BE2C (cell line): ENCODE results near the gene CHD5.

Experiments used
- DNase-seq: peaks from one replicate; pipeline ENCODE4 v3.0.0-alpha.2; 2020
- H3K27me3 ChIP-seq: fragments of 250-450 bp; sonication (Bioruptor Pico); 2 replicates; pipeline ENCODE4 v1.5.1; 2020; ENCODE audit warnings: mild to moderate bottlenecking
- H3K36me3 ChIP-seq: fragments of 250-450 bp; sonication (Bioruptor Pico); 2 replicates; pipeline ENCODE4 v1.5.1; 2020; ENCODE audit warnings: mild to moderate bottlenecking
- H3K4me1 ChIP-seq: fragments of 250-450 bp; sonication (Bioruptor Pico); 2 replicates; pipeline ENCODE4 v1.5.1; 2020
- H3K4me3 ChIP-seq: 2 replicates; pipeline ENCODE4 v1.5.1; 2011; ENCODE audit warnings: low read depth, low read length
- H3K9me3 ChIP-seq: fragments of 250-450 bp; sonication (Bioruptor Pico); 2 replicates; pipeline ENCODE4 v1.5.1; 2020
- TF ChIP-seq, protein P1 (sequence below): IDR thresholded peaks from 2 replicates; pipeline ENCODE4 v1.5.1; 2012; ENCODE audit warnings: mild to moderate bottlenecking, low read depth, low read length

CHD5 gene

DNA sequence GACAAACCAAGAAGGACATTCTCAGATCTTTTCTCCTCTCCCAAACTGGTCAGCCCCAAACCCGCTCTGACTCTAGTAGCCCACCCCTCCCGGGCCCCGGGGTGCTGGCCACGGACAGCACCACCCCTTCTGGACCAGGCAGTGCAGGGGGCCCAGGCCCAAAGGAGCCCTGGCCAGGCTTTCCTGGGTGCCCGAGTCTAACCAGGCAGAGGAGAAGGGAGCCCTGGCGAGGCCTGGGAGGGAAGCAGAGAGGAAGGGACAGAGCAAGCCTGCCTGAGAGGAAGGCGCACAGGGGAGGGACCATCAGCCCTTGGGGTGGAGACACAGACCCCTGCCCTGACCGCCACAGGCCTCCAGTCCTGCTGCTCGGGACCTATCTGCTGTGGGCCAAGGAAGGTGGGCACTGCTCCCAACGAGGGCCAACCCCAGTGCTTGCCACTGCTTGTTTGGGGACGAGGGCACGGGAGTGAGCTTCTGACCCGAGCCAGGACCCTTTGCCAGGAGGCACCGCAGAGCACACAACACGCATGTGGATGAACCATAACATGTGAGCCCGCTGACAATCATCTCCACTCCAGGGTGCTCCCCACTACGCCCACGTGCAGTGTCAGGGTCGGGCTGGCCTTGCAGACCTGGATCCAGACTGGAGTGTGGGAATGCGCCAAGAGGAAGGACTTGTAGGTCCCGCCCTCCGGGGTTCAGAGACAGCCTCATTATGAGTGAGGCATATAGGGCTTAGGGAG is 76.8 kb downstream of the CHD5 start:
- Histone ChIP-seq H3K9me3 (no peaks in the 10 kb centered on the region), H3K4me1 (no peaks in the 10 kb centered on the region), H3K27me3 (no peaks in the 10 kb centered on the region), H3K4me3 (no peak overlapping the region), H3K36me3 (no peaks in the 10 kb centered on the region)
- TF ChIP-seq, protein P1, sequence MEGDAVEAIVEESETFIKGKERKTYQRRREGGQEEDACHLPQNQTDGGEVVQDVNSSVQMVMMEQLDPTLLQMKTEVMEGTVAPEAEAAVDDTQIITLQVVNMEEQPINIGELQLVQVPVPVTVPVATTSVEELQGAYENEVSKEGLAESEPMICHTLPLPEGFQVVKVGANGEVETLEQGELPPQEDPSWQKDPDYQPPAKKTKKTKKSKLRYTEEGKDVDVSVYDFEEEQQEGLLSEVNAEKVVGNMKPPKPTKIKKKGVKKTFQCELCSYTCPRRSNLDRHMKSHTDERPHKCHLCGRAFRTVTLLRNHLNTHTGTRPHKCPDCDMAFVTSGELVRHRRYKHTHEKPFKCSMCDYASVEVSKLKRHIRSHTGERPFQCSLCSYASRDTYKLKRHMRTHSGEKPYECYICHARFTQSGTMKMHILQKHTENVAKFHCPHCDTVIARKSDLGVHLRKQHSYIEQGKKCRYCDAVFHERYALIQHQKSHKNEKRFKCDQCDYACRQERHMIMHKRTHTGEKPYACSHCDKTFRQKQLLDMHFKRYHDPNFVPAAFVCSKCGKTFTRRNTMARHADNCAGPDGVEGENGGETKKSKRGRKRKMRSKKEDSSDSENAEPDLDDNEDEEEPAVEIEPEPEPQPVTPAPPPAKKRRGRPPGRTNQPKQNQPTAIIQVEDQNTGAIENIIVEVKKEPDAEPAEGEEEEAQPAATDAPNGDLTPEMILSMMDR: no peak
- no peak for DNase-seq

DNA sequence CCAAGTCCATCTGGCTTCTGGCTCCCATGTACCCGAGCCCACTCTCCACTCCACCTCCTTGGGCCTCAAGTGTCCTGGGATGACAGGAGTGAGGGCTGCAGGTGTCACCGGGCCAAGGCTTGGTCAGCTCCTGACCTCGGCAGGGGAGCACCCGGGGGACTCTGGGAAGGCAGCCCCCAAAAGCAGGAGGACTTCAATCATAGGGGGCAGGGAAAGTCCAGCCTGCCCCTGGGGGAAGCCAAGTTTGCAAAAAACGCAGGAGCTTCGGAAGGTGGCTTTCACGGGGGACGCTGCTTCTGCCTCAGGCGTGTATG is 77.6 kb downstream of the CHD5 start:
- TF ChIP-seq, protein P1: no peak
- no peaks in the 10 kb centered on the region for H3K27me3 ChIP-seq
- H3K9me3 ChIP-seq: no peaks in the 10 kb centered on the region
- DNase-seq: no peak
- no peaks in the 10 kb centered on the region for H3K4me1 ChIP-seq
- H3K4me3 ChIP-seq: no peak overlapping the region
- no peaks in the 10 kb centered on the region for H3K36me3 ChIP-seq

DNA sequence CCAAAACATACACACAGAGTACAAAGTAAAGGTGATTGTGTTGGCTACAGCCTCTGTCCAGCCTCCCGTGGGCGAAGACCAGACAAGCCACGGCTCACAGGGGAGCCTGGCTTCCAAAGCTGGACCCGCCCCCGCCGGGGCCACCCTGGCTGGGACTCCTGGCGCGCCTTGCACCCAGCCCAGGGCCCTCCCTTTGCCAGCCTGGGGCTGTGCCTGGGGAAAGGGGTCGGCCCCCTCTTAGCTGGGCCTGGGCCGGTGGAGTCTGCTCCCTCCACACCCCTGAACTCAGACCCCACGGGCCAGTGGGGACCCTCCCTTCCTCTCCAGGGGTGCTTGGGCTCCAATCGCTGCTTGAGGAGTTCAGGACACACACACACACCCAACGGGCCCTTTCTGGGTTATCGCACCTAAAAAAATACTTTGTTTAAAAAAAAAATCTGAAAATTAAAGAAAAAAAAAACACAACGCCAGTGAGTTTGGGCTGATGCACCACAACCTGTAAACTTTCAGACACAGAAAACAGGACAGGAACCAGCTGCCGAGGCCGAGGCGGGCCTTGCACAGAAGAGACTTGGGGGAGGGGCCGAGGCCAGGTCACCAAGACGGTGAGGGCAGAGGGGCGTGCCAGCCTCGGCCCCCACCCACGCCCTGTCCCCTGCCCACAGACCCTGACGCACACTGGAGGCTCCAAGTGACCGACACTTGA is 78.1 kb downstream of the CHD5 start:
- no peaks in the 10 kb centered on the region for H3K9me3 ChIP-seq
- H3K36me3 ChIP-seq: no peaks in the 10 kb centered on the region
- no peaks in the 10 kb centered on the region for H3K4me1 ChIP-seq
- no peak overlapping the region for H3K4me3 ChIP-seq
- no peaks in the 10 kb centered on the region for H3K27me3 ChIP-seq
- no peak for DNase-seq
- TF ChIP-seq, protein P1: no peak

DNA sequence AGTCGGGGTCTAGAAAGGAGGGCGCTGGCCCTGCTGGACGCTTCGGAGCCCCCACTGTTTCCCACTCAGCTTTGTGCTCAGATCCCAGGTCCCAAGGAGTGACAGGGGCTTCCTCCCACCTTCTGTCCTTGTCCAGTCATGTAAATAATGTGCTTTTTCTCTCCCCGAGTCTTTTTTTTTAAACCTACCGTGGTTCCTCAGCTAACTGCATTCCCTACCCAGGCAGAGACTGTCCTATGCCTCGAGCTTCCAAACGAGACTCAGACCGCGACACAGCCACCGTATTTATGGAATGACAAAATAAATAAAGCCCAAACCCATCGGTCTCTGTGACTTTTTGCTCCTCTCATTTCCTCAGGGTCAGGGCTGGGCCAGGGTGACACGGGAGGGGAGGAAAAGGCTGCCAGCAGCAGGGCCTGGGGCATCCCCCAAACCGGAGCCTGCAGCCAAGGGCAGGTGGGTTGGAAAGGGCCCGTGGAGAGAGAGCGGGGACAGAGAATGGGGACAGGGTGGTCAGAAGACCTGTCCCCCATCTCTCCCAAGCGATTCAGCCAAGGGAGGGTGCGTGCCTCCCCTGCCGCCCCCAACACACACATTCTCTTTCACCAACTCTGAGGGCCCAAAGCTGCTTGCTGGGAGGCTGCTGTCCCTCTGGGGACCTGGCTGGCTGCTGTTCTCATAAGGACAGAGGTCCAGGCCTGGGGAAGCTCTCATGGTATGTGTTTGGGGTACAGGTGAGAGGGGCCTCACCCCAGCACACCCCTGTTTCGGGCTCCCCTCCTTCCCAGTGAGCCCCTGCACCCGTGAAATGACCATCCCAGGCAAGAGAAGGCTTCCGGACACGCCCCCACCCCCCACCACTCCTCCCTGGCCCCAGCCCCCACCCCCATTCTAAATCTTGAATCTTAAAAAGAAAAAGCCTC is 79.0 kb downstream of the CHD5 start:
- Histone ChIP-seq H3K27me3 (no peaks in the 10 kb centered on the region), H3K4me3 (no peak overlapping the region), H3K36me3 (no peaks in the 10 kb centered on the region), H3K4me1 (no peaks in the 10 kb centered on the region), H3K9me3 (no peaks in the 10 kb centered on the region)
- no peak for DNase-seq
- TF ChIP-seq, protein P1: no peak

DNA sequence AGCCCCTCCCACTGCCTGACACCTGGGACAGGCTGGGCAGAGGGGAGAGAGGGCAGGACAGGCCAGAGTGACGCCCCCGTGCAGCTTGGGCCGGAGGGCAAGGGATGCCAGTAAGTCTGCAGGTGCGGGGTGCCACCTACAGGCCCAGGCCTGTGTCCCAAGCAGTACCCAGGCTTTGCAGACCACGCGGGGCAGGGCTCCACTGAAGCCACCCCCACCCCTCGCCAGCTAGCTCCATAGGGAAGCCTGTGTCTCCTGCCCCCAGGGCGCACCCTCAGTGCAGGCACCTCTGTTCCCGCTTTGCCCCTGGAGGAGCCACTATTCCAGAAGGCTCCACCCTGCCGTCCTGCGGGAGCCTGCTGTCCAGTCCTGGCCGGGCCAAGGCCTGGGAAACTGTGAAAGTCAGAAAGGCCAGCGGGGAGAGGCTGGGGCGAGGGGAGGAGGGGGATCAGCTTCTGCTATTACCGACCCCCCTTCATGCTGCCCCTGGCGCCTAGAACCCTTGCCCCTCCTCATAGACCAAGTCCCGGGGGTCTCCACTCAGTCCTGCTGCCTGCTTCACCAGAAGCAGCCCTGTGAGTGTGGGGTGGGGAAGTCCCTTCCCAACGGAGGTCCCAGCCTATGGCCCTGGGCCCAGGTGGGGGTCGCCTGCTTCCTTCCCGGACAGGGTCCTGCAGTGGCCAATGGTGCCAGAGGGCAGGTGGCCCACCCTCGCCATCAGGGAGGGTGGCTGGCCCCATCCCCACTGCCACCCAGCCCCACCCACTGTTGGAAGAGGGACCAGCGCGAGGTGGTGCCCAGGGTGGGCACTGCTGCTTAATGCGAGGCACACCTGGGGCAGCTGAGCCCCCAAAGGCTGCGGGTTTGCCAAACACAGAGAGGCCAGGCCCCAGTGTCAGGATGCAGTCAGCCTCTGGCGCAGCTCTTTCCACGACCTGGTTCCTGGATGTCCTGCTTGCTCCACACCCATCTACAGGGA is 80.0 kb downstream of the CHD5 start:
- TF ChIP-seq, protein P1: peak; percentile 10; the same call in 1 of the 2 replicates
- H3K9me3 ChIP-seq: no peaks in the 10 kb centered on the region
- no peak overlapping the region for H3K4me3 ChIP-seq
- DNase-seq: peak; percentile 26
- H3K36me3 ChIP-seq: no peaks in the 10 kb centered on the region
- H3K27me3 ChIP-seq: no peaks in the 10 kb centered on the region
- H3K4me1 ChIP-seq: no peaks in the 10 kb centered on the region
